ENCODE results near the gene QRFP.

The QRFP gene

DNA sequence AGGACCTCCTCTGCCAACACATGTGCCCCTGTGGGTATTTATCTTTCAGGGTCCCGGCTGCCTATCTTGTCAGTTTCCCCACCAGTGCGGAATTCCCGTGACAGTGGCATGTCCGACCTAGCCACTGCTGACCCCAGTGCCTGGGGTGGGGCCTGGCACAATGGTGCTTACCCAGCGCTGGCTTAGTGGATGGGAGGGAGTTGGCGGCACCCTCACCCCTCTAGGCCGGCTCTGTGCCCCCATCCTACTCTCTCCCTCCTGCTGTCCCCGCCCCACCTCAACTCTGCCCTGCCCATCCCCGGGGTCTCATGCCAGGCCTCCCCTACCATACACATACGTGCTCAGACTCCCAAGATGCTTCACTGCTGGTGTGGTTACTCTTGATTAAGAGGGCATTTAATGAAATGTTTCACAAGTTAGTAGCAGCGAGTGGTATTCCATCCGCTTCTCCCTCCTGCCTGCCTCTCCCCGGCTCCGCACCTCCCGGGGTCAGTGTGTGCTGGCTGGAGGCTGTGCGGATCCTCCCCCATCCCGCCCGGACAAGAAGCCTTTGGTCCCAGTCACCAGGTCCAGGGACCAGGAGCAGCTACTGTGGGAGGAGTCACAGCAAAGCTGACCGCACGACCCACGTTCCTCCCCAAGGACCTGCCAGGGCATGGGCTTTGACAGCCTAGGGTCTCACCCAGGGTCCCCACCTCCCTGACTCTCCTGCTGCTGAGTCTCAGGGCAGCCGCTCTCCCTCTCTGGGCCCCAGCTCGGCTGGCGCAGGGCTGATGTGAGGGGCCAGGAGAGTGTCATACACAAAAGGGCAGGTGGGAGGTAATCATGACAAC is 9.5 kb upstream of the QRFP start:
- no peak for DNase-seq (ENCODE audit: low read depth, low spot score)
- no peak overlapping the region for H3K27ac ChIP-seq

DNA sequence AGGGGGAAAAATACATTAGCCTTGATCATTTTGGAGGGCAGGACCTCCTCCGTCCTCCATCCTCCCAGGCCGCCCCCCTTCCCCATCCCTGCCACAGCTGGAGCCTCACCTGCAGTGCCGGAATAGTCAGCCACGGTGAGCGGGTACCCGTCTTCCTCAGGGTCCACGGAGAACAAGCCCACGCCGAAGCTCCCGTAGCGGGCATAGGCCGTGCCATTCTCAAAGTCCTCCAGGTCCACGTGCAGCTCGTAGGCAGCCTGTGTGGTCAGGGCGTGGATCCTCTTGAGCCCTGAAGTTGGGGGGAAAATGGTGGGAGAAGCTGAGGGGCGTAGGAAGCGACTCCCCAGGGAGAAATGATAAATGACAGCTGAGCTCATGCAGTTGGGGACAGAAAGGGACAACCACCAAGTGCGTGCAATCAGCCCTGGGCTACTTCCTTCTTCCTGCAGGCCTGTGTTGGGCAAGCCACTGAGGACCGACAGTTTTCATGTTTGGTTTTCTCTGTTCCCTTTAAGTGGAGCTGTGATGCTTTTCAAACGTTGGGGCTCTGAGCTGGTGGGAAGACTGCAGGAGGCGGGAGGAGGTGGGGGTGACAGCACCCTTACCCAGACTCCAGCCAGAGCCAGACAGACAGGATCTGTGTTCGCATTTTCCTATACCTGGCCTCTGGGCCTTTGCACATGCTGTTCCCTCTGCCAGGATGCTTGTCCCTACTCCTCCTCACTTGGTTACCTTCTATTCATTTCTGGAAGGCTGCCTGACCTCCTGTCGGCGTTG is 8.7 kb upstream of the QRFP start:
- H3K27ac ChIP-seq = no peak overlapping the region
- DNase-seq (ENCODE audit: low read depth, low spot score) = no peak

DNA sequence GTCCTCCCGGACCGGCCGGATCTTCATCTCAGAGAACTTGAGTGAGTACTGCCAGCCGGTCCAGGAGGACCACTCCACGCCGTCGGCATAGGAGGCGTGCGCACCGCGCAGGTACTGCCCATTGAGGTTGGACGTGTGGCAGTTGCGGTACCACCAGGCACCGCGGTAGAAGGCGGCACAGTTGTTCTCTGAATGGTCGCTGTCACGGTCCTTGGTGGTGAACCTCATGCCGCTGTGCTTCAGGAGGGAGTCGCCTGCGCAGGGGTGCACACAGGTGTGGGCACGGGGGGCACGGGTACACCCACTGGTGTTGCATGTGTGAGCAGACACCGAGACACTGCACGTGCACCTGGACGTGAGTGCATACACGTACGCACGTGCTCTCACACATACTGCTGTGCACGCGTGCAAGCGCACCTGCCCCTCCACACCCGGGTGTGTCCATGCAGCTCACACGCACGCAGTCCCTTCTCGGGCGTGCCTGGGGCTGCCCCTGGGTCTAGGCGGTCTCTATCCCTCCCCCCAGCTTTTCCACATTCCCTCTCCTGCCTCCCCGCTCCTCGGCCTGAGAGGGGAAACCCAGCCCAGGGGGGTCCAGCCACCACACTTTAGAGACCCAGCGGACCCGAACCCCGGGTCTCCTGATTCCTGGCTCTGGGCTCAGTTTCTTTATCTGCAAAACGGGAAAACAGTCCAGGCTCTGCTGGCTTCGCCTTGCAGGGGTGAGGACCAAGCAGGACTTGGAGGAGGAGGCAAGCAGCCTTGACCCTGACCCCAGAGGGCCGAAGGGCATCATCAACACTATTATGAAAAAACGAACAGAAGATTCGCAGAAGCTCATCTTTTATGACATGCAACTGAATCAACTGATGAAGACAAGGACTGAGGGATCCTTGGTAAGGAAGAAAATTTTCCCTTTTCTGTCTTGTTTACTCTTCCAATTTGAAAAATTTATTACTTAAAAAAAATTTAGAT is 7.7 kb upstream of the QRFP start:
- no peak for DNase-seq (ENCODE audit: low read depth, low spot score)
- no peak overlapping the region for H3K27ac ChIP-seq

DNA sequence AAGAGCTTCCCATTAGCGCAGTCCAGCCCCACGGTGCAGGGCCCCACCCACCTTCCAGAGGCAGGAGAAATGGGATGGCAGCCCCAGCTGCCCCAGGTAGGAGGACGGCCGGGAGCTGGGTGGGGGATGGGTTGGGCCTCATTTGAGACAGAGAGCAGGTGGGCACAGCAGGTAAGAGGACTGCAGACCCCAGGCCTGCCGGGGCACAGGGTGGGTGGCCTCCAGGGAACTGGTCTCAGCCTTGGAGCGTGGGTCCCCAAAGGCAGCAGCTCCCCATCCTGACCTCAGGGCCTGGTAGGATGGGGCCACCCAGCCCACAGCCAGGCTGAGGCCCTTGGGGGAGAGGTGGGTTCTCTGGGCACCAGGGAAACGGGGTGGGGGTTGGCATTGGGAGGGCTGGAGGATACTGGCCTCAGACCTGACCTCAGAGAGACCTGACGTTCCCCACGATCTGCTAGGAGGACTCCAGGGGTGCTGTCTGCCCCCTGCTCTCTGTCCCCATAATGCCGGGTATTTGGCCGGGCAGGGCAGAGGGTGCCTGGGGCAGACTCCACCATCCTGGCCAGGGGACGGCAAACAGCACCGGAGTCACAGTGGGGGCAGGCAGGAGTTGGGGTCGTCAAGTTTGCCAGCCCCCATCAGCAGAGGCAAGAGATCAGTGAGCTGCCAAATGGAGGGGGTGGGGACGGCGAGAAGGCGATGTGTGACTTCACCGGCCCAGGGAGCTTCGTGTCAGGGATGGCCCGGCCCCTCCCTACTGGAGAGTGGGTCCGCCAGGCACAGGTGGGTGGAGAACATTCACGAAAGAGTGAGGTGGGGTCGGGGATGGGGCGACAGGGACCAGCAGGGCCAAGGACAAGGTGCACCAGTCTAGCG is 6.8 kb upstream of the QRFP start:
- H3K27ac ChIP-seq = no peak overlapping the region
- DNase-seq (ENCODE audit: low read depth, low spot score) = no peak

DNA sequence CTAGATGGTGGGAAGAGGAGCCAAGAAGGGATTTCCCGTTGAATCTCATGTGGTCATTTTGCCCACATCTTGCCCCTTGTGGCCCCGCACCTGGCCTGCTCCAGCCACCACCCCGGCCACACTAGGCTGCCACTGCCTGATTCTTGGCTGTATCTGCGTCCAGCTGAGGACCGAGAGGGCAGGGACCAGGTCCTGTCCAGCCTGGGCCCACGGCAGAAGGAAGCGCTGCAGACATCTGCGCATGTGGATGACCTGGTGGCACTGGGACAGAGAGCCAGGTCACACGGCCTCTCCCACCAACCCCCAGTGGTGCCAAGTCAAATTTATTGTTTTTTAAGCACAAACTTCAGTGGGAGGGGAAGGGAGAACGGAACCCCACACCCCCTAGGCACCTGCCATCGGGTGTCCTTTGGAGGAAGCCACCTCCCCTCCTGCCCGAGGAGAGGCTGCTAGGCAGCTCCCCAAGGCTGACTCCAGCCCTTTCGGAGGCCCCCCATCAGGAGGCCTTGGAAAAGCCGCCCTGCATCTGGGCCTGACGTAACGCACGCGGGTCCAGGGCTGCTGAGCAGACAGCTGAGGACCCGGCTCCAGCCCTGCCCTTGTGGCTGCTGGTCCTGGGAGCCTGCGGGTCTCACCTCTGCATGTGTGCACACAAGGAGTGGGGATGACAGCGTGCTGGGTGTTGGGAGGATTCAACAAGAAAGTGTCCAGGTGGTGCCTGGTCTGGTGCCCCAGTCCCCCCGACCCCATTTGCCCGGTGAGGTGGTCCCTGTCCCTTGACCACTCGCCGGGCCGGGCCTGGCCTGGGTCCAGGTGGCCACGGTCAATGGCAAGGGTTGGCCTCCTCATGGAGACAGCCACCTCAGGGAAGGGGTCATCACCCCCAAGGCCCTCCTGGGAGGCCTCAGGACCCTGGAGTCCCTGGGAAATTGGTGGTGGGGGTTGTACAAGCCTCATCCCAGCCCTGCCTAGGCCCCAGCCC is 5.9 kb upstream of the QRFP start:
- DNase-seq (ENCODE audit: low read depth, low spot score) = no peak
- H3K27ac ChIP-seq = no peak overlapping the region

DNA sequence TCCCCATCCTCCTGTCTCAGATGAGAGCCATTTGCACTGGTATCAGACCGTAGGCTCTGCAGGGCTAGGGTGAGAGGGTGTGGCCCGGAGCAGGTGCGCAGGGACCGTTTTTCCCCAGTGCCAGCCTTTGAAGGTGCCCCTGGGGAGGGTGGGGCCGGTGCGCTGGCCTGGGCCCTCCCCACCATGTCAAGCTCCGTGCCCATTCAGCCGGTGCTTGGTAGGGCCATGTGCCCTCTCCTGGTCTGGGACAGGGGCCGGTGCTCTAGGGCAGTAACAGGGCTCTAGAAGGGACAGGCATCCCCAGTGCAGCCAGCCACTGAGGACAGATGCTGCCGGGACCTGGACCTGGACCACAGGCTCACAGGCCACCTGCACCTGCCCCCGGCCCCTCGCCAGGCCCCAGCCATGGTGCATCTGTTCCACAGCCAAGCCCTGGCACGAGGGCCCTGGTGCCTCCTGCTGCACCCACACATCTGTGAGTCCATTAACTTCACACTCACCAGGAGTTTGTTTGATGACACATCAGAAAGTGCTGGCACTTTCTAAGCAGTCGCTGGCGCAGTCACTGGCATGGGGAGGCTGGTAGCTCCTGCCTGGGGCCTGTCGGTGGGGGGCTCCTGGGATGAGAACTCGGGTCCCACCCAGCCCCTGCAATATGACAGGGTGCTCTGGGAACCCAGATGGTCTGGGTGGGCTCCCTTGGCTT is 5.0 kb upstream of the QRFP start:
- DNase-seq (ENCODE audit: low read depth, low spot score) = no peak
- no peak overlapping the region for H3K27ac ChIP-seq

DNA sequence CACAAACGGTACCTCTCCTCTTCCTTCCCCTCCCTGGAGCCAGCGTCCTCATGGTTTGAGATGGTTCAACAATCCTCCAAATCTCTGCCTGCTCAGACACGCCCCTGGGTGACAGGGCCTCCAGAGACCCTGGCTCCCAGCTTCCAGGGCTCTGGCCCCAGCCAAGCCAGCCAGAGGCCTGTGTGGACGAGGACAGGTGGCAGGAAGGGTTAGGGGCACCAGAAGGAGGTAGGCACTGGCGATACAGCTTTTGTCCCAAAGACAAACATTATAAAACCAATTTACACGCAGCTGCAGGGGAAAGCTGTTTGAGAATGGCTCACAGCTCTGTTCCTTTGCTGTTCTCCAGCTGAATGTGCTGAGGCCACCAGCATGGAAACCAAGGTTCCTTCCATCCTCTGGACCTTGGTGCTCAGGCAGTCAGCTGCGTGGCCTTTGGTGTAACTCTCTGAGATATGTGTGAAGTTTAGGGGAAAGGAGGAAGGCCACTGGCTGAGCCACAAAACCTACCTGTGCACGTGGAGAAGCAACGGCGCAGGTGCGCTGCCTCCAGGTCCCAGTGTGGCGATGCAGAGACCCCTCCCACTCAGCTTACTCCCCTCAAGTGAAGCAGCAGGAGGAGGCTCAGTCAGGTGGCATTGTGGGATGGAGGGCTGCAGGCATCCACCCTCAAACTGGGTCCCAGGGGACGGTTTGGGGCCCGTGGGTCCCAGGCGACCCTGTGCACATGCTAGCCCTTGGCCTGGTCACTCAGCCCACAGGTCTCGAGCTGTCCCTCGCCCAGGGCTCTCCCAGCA is 4.3 kb upstream of the QRFP start:
- H3K27ac ChIP-seq = no peak overlapping the region
- no peak for DNase-seq (ENCODE audit: low read depth, low spot score)

DNA sequence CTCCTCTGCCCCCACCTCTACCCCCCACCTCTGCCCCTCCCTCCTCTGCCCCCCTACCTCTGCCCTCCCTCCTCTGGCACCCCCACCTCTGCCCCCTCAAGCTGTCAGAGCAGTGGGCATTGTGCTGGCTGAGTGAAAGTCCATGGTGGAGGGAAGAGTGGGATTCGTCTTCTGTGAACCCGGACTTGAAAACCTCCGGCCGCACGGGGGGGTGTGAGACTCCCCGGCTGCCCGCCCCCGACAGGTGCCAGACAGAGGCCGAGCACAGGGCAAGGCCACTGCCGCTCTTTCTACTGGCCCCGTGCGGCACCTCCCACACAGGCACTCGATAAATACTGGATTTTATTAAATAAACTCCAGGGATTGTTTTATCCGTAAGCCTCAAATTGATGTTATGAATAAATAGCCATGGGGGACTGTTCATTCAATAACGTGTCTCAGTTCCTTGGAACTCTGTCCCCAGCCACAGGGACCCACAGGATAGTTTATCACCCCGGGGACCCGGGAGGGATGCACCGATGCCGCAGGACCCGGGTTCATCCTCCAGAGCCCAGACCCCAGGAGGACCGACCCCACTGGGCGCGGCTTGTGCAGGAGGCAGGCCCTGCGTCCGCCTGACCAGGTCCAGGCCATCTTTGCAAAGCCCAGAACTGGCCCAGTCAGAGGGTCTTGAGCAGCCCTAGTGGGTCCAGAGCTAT is 2.6 kb upstream of the QRFP start:
- no peak for DNase-seq (ENCODE audit: low read depth, low spot score)
- H3K27ac ChIP-seq = no peak overlapping the region

DNA sequence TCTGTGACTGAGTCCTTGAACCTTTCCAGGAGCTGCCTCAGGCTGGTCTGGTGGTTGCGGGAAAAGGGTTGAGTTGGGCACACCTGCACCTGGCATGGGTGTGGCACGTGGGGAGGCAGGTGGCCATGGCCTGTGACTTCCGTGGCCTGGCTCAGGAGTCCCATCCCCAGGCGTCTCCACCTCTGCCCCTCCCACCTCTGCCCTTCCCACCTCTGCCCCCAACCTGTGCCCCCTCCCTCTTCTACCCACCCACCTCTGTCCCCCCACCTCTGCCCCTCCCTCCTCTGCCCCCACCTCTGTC is 1.9 kb upstream of the QRFP start:
- DNase-seq (ENCODE audit: low read depth, low spot score) = no peak
- H3K27ac ChIP-seq = no peak overlapping the region

DNA sequence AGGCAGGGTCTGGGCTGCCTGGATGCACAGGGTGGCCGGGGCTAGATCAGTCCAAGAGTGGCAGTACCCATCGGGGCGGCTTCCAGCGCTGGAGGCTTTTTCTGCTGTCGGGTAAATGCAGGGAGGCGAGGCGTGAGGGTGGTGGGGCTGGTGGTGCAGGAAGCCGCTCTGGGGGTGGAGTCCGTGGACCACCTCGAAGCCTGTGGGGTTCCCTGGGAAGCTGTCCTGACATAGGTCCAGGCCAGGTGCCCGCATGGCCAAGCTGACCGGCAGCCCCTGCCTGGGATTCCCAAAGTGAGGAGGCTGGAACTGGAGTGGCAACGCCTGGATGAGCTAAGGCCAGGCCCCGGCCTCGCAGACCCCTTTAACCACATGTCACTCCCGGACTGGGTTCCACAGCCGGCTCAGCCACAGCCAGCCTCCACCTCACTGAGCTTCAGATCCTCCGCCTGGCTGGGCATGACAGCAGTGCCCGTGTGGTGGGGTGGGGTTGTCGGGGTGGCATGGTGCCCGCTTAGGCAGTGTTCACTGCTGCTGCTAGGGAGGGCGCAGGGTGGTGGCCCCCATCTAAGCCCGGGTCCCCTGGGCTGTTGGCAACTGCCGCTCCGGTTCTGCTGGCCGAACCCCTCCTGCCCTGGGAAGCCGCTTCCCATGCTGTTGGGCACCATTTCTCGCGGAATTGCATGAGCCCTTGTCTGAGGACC is 1.4 kb upstream of the QRFP start:
- no peak for DNase-seq (ENCODE audit: low read depth, low spot score)
- H3K27ac ChIP-seq = no peak overlapping the region

DNA sequence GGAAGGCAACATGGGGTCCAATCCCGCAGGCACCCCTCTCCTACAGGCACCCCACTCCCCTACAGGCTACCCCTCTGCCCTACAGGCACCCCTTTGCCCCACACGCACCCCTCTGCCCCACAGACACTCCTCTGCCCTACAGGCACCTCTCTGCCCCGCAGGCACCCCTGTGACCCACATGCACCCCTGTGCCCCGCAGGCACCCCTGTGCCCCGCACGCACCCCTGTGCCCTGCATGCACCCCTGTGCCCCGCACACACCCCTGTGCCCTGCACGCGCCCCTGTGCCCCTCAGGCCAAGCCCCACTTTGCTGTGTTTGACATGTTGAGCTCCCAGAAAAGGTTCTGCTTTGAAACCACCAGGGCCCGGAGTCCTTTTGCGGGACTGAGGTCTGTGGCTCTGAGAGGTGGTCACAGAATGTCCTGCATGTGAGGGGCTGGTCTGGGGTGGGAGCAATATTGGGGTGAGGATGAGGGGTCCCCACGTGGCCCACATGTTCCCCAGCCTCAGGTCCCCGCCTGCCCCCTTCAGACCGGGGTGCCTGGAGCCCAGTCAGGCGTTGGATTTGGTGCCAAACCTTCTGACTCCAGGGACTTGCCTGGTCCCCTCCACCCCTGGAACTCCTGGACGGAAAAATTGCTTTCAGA is 616 bp upstream of the QRFP start:
- H3K27ac ChIP-seq = no peak overlapping the region
- no peak for DNase-seq (ENCODE audit: low read depth, low spot score)

DNA sequence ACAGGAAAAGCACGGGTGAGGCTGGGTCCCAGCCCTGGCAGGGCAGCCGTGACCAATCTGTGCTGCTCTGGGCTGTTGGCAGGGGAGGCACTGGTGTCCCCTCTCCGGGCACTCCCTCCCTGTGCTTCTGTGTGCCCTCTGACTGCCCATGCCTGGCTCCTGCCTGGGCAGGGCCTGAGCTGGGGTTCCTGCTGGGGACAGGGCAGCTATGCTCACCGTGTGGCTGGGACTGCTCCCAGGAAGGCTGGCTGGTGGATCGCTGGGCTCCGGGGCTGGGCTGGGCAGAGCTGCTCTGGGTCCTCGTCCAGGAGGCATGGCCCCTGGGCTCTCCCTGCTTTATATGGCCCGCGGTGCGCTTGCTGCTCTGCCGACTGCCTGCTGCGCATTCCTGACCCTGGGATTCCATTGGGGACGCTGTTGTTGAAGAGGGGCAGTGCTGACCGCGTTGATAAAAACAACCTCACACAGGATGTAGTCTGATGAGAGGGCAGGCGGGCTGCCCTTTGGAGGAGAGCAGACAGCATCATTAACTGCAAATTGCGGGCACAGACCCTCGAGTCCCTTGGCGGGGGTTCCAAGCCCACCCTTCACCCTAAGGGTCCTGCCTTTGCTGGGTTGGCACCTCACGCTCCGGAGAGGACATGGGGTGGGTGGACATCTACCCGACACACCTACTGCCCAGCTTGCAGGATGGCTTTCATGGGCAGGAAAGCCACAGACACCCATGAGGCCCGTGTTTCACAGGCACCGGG is 955 bp downstream of the QRFP start:
- no peak for DNase-seq (ENCODE audit: low read depth, low spot score)
- no peak overlapping the region for H3K27ac ChIP-seq

DNA sequence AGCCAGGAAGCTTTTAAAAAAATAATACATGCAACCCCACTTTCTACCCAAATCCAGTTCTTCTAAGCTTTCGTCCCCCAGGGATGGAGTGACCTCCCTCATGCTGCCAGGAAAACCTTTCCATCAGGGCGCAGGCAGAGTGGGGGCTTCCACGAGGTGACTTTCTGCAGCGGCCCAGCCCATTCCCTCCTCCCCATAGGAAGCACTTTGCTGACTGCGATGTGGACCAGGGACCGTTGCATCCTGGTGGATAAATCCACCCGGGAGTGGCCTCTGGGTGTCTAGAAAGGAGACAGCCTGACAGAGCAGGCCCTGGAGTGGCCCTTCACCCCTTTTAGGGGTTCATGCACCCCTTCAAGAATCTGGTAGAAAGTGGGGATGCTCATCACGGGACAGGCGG is 1.6 kb downstream of the QRFP start:
- no peak for DNase-seq (ENCODE audit: low read depth, low spot score)
- H3K27ac ChIP-seq = no peak overlapping the region

DNA sequence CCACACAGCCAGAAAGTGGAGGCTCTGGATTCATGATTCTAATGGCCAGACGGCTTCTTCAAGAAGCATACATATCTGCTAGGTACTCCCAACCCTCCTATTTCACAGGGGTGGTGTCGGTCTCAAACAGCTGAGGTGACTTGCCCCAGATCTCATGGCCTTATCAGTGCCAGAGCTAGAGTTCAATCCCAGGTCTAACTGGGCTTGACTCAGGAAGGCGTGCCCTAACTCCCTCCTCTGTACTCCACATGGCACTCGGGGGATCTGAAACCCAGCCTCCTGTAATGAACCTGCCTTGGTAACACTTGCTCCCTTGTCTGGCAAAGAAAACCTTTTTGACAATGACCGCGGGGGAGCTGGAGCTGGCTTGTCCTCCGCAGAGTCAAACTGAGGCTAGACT is 2.1 kb downstream of the QRFP start:
- no peak overlapping the region for H3K27ac ChIP-seq
- no peak for DNase-seq (ENCODE audit: low read depth, low spot score)
